GM18505 (cell line): ENCODE data around the gene ADGRL3.

ENCODE experiments used
- ATAC-seq: cut with Tn5 transposase; IDR thresholded peaks from one replicate; pipeline ENCODE4 v1.9.1; 2021; ENCODE audit not compliant: unreplicated experiment
- POLR2A ChIP-seq: IDR thresholded peaks from 4 replicates; pipeline ENCODE4 v1.6.1; 2011; ENCODE audit warnings: borderline replicate concordance; ENCODE audit not compliant: insufficient read depth, insufficient read length; ENCODE audit errors: extremely low read depth

The ADGRL3 gene

DNA sequence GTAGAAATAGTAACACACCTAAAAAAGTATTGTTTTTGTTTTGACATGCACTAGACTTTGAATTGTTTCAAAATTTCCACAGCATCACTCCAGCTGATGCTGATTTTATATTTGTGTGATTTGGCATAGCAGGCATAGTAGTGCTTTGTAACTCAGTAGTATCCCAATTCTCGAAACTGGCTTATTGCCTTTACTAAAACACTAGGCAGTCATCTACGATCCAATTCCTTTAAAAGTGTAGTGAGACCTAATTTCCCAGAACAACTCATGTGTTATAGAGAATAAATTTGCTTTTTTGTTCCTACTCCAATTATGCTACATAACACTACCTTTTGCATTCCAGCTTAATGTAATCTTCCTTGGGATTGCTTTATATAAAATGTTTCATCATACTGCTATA, 797.7 kb downstream of the ADGRL3 start:
- no peak for ATAC-seq
- TF ChIP-seq POLR2A = no peak

DNA sequence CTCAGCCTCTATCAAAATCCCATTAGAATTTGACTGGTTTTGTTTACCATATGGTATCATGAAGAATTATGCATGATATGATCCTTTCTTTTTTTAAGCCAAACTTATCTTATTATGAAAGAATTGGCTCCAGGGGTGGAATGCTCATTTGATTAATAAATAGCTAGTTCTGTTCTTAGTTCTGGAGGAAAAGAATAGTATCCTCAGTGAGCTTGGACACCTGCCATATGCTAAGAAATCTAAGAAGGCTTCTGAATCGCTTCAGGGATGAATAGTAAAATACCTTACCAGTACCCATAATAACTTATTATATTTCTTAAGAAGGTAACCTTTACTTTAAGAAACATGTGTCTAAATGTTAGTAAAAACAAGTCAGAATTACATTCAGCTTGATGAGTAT, 803.6 kb downstream of the ADGRL3 start:
- no peak for ATAC-seq

DNA sequence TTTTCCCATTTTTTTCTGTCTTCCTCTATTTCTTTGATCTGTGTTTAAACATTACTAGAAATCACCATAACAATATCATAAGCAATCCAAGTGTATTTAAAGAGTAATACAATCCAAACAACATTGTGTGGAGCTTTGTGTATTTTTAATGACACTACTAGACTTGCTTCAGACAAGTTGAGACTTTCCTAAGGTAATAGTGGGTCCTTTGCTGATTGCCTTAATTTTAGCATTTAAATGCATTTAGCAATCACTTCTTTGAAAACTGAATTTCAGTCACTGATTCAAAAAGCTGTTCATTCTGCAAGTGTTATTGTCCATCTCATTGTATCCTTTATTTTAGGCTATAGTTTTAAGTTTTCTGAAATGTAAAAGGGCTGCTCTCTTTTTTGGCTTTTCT, 804.8 kb downstream of the ADGRL3 start:
- no peak for ATAC-seq
- no peak for TF ChIP-seq POLR2A

More for the DNA sequence above, 803.6 kb downstream of the ADGRL3 start:
- TF ChIP-seq POLR2A = no peak

DNA sequence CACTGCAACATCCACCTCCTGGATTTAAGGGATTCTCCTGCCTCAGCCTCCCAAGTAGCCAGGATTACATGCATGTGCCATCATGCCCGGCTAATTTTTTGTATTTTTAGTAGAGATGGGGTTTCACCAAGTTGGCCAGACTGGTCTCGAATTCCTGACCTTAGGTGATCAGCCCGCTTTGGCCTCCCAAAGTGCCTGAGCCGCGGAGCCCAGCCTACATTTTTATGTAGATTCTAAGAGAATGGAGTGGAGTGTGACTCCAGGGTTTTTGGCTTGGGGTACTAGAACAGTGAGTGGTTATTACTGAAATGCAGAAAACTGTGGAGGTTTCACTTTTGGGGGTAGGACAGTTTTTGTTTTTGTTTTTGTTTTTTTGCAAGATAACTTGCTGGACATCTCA, 806.0 kb downstream of the ADGRL3 start:
- ATAC-seq = no peak
- TF ChIP-seq POLR2A = no peak

DNA sequence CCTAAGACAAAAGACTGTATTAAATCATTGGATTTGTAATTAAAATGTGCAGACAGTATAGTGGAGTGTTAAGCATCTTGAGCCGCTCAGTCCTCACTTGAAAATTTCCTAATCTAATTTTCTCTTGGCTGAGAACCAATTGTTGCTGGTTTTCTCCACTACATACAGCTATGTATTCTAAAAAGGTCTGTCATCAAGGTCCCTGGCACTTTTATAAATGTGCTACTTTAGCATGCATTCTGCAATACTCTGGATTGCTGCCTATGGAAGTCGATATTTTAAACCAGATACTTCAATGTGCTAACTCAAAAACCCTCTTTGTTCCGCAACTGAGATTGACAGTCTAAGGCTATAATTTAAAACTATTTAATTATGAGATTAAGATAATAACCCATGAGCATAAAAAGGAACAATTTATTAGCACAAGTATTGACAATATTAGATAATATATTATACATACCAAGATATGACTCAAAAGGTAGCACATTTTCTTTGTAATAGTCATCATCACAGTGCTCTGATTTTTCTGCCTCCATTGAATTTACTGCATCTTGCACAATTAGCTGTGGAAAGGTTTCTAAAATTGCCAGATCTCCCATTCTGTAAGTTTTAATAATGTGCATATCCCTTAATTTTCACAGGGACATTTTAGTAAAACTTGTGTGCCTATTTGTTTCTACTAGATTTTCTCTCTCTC, 815.1 kb downstream of the ADGRL3 start:
- TF ChIP-seq POLR2A = no peak
- no peak for ATAC-seq

DNA sequence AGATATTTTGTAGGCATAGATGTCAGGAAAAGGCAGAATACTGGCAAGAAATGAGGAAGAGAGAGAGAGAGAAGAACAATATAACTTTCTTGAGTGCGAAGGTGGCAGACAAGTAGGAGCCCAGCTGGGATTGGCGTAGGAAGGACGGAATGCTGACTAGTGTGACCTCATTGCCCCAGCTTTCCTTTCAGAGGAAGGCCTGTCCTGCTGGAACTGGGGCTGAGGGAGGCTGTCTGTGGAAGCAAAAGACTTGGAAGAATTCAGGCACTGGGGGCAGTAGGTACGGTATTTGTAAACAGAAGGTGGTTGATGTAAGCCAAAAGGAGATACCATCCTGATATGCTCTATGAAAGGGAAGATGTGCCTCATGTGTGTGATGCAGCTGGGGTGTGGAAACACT, 818.4 kb downstream of the ADGRL3 start:
- no peak for TF ChIP-seq POLR2A
- no peak for ATAC-seq

DNA sequence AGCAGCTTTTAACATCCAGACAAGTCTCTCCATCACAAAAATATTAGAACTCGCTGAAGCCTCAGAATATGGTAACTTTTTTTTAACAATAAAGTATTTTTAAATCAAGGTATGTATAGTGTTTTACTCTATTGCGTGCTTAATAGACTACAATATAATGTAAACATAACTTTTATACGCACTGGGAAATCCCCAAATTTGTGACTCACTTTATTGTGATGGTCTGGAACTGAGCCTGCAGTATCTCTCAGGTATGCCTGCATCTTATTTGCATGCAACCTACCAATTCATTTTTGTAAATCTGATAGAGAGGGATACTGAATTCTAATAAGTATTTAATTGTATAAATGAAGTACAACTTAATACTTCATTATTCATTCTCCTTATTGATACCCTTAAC, 823.5 kb downstream of the ADGRL3 start:
- ATAC-seq = no peak
- no peak for TF ChIP-seq POLR2A

DNA sequence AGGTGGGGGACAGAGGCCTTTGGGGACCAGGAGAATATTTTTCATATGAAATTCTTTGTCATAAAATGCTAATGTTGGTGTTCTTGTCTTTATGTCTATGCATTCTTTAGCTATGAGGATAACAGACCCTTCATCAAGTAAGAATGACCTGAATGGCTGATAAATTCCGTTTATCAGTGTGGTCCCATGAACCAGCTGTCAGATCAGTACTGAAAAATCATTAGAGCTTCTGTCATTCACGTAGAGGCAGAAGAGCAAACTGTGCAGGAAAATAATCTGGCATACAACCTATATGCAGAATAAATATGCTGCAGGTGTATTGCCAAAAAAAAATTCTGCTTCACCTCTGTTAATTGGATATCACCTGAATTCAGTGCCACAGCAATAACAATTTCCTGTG, 828.6 kb downstream of the ADGRL3 start:
- no peak for ATAC-seq
- TF ChIP-seq POLR2A = no peak

DNA sequence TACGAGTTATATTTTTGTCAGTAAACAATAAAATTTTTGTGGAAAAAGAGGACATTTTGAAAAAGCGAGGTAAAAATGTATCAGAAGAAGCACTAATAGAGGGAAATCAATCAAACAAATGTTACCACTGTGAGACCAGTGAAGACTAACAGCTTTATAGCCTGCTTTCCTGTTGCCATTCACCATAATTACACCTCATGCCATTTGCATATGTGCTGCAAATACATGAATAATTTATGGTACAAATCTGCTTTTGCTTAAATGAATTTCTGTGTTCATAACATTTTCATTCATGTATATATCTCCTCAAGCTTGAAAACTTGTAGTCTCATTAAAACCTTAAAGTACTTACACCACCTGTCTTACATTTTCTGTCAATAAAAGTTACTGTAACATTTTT, 830.8 kb downstream of the ADGRL3 start:
- no peak for ATAC-seq
- no peak for TF ChIP-seq POLR2A

DNA sequence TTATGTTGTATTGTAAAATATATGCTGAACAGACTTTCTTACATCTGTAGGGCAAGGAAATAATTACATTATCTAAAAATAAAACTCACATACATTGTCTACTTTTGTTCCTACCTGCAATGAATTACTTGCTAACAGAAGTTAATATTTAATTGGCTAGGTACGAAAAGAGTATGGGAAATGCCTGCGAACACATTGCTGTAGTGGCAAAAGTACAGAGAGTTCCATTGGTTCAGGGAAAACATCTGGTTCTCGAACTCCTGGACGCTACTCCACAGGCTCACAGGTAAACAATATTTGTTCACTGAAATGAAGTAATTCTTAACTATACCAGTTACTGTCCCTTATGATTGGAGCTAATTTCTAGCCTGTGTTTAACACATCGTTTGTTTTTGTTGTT, 837.4 kb downstream of the ADGRL3 start:
- TF ChIP-seq POLR2A = no peak
- ATAC-seq = no peak

DNA sequence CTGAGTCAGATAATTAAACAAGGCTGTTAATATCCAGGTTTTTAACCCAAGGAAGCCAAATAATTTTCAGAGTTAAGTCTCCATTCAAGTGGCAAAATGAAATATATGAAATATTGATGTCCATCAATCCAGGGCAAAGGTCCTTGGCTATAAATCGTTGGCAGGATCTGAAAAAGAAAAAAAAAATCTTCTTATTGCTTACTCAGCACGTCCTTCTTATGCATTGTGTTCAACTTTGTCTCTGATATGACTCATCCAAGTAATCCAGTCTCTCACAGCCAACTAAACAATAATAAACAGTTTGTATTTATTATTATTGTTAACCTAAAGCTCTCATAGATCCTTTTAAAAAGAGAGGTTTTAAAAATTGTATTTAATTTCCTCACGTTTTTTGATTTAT, 851.2 kb downstream of the ADGRL3 start:
- TF ChIP-seq POLR2A = no peak
- ATAC-seq = no peak

DNA sequence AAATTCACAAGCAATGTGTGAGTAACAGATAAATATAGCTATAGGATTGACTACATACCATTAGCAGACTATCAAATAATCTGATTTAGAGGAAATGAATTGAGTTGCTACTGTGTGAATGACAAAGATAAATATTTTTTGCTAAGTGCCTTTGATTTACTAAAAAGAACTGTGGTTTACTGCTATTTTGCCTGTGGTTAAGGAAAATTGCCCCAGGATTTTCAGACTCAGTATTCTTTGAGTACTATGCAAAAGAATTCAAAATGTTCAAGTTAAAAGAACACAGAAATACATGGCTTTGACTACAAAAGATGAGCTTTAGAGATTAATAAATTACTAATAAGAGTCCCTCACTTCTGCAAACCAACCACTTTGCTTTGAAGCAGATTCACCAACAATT, 853.8 kb downstream of the ADGRL3 start:
- no peak for TF ChIP-seq POLR2A
- ATAC-seq = no peak

DNA sequence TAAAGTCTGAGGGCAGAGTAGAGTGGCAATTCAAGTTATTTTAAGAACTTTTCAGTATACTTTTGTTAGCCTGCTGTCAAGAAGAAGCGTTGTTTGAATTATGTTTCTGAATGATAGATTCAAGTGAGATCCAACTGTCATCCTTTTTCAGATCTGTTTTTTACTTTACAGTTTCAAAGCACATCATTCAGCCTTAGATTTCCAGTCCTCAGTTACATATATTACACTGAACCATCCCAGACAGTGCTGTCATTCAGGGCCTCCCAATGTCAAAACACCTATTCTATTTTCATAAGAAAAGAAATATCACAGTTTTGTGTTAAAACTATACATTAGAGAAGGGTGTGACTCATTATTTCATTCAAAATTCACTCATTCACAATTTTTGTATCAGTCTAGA, 856.9 kb downstream of the ADGRL3 start:
- ATAC-seq = no peak
- TF ChIP-seq POLR2A = no peak

DNA sequence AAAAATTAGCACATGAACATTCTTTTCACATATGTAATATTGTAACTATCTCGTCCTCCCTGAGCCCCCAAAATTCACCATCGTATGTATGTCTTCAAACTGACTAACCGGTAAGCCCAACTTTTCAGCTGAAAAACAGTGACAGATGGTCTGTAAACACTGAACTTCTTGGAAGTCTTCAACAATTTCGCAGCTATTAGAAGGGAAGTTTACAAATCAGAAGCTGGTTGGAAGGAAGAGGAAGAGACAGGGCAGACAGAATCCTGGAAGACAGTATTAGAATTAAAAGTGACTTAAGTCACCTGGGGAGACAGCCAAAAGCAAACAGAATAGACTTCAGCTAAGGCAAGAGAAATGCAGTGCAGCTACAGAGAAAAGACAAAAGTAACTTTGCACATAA, 858.4 kb downstream of the ADGRL3 start:
- no peak for ATAC-seq
- no peak for TF ChIP-seq POLR2A
